HL-60/S4 treated with phorbol 12-myristate 13-acetate at 8.2 ng/mL for 4 days and 3 days (cell line): ENCODE measurements around the gene SLC35E4.

Source experiments
- in situ Hi-C: fragments of 300-500 bp; cut with MboI; formaldehyde crosslinking; loops from 2 replicates; pipeline ENCODE4 v1.15.0; 2022; ENCODE audit warnings: low sequenced_read_pairs

Gene SLC35E4

GRCh38 chr22:30685178-30685577 lies 49.6 kb downstream of the SLC35E4 start:
- in situ Hi-C loops, result no loop called here

- in situ Hi-C loops, result no loop called here
Observed at GRCh38 chr22:30687358-30687757, 51.8 kb downstream of the SLC35E4 start.

- in situ Hi-C loops, result no loop called here
Observed at GRCh38 chr22:30689622-30690021, 54.0 kb downstream of the SLC35E4 start.

GRCh38 chr22:30691204-30691603 lies 55.6 kb downstream of the SLC35E4 start:
- in situ Hi-C loops, result no loop called here

GRCh38 chr22:30694171-30694639 lies 58.6 kb downstream of the SLC35E4 start:
- in situ Hi-C loops, result no loop called here

- in situ Hi-C loops, result no loop called here
Observed at GRCh38 chr22:30694640-30695350, 59.2 kb downstream of the SLC35E4 start, which contains the start of gene OSBP2. OSBP2 (plus strand) TSS chr22:30694874; CDS start chr22:30694910, 36 bp downstream.

GRCh38 chr22:30695351-30695851 lies 59.8 kb downstream of the SLC35E4 start:
- in situ Hi-C loops, result no loop called here

- in situ Hi-C loops, result no loop called here
Observed at GRCh38 chr22:30695871-30696655, 60.5 kb downstream of the SLC35E4 start.
